ENCODE measurements around the gene SEMA4C. TPM values are rescaled to one million over a fixed set of nuclear protein-coding genes. Genes with fewer than 3 reads are reported as not detected.

Gene SEMA4C
- total and polyA plus RNA-seq, 9 of the 15 experiments (the other 6 are each of a cell fraction or from before 2014, with no cell fraction given): 0.32 to 59.7 (median 23.9) TPM

GRCh38 chr2:96816127-96816835 is 53.6 kb downstream of the SEMA4C start, which contains the start of gene CNNM3 (continued):
- TF ChIP-seq, protein P1, sequence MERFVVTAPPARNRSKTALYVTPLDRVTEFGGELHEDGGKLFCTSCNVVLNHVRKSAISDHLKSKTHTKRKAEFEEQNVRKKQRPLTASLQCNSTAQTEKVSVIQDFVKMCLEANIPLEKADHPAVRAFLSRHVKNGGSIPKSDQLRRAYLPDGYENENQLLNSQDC (CRISPR knock-in tag; IDR thresholded peaks at IDR 0.05): peak; percentile 78
- TF ChIP-seq DLX4 (CRISPR knock-in tag; IDR thresholded peaks at IDR 0.05) (no peak), ZBTB7A (IDR thresholded peaks at IDR 0.05; ENCODE audit: borderline replicate concordance, control insufficient read depth, low read depth, low read length) (peak; percentile 26; the same call in 1 of the 2 replicates), TAF9B (IDR thresholded peaks at IDR 0.05; ENCODE audit: partially characterized antibody) (no peak), CBFA2T2 (conservative IDR thresholded peaks at IDR 0.05) (no peak), GATA2 (CRISPR knock-in tag; IDR thresholded peaks at IDR 0.05) (no peak), PCBP1 (IDR thresholded peaks at IDR 0.05; ENCODE audit: low read depth, low read length, poor library complexity, severe bottlenecking) (no peak), NCOR1 (IDR thresholded peaks at IDR 0.05) (peak; percentile 31), FOSL1 (tag; conservative IDR thresholded peaks at IDR 0.05) (no peak), TCF15 (CRISPR knock-in tag; IDR thresholded peaks at IDR 0.05) (no peak), ZNF3 (CRISPR knock-in tag; IDR thresholded peaks at IDR 0.05) (no peak), FOXA3 (CRISPR knock-in tag; conservative IDR thresholded peaks at IDR 0.05 in 1 of 2, IDR thresholded peaks at IDR 0.05 in 1 of 2) (peak in 1 of 2 experiments; percentile 78; a peak in 2 of 4 replicates), FOXO4 (CRISPR knock-in tag; IDR thresholded peaks at IDR 0.05) (0 out of 2 replicates have a peak, but pooled peaks have one; percentile 60), HSF4 (CRISPR knock-in tag; IDR thresholded peaks at IDR 0.05; ENCODE audit: borderline replicate concordance) (no peak), ZNF282 (CRISPR knock-in tag; IDR thresholded peaks at IDR 0.05) (no peak)
- TF ChIP-seq, protein P2, sequence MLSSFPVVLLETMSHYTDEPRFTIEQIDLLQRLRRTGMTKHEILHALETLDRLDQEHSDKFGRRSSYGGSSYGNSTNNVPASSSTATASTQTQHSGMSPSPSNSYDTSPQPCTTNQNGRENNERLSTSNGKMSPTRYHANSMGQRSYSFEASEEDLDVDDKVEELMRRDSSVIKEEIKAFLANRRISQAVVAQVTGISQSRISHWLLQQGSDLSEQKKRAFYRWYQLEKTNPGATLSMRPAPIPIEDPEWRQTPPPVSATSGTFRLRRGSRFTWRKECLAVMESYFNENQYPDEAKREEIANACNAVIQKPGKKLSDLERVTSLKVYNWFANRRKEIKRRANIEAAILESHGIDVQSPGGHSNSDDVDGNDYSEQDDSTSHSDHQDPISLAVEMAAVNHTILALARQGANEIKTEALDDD (IDR thresholded peaks at IDR 0.05): peak; percentile 43; the same call in 1 of the 2 replicates
- TF ChIP-seq, protein P3, sequence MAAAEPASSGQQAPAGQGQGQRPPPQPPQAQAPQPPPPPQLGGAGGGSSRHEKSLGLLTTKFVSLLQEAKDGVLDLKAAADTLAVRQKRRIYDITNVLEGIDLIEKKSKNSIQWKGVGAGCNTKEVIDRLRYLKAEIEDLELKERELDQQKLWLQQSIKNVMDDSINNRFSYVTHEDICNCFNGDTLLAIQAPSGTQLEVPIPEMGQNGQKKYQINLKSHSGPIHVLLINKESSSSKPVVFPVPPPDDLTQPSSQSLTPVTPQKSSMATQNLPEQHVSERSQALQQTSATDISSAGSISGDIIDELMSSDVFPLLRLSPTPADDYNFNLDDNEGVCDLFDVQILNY (CRISPR knock-in tag; IDR thresholded peaks at IDR 0.05): no peak
- TF ChIP-seq, protein P4, sequence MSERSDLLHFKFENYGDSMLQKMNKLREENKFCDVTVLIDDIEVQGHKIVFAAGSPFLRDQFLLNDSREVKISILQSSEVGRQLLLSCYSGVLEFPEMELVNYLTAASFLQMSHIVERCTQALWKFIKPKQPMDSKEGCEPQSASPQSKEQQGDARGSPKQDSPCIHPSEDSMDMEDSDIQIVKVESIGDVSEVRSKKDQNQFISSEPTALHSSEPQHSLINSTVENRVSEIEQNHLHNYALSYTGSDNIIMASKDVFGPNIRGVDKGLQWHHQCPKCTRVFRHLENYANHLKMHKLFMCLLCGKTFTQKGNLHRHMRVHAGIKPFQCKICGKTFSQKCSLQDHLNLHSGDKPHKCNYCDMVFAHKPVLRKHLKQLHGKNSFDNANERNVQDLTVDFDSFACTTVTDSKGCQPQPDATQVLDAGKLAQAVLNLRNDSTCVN (CRISPR knock-in tag; IDR thresholded peaks at IDR 0.05): no peak
